Measurements from ENCODE around the gene PTPRK.

Gene PTPRK

DNA sequence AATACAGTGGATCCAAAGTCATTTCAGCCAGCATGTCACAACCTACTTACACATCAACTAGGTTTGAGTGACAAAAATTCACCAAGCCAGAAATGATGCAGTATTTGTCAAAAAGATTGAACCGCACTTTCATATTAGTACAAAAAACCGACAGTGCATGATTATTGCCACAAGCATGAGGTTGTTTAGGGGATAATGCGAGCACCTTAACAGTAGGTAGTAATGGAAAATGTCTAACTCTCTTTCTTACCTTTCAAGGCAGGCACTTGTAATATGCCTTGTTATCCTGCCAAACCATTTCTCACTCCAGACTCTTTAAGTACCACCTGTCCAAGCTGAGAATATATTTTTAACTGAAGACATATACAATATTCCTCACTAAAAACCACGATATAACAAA is 349.2 kb downstream of the PTPRK start:
- DNase-seq: no peak

DNA sequence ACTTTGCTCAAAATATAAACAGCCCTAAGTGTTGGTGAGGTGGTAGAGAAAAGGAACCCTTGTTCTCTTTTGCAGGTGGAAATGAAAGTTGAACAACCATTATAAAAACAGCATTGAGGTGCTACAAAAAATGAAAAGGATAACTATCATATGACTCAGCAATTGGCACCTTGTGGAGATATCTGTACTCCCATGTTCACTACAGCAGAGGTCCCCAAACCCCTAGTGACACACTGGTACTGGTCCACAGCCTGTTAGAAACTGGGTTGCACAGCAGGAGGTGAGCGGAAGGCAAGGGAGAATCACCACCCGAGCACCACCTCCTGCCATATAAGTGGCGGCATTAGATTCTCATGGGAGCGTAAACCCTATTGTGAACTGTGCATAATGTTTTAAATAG is 352.2 kb downstream of the PTPRK start:
- DNase-seq: no peak

GRCh38 chr6:128167552-128167951 is 352.8 kb downstream of the PTPRK start:
- DNase-seq: no peak

- no peak for DNase-seq
Measured at GRCh38 chr6:128164254-128164653, 356.1 kb downstream of the PTPRK start.

GRCh38 chr6:128162423-128162822 is 358.0 kb downstream of the PTPRK start:
- no peak for DNase-seq

DNA sequence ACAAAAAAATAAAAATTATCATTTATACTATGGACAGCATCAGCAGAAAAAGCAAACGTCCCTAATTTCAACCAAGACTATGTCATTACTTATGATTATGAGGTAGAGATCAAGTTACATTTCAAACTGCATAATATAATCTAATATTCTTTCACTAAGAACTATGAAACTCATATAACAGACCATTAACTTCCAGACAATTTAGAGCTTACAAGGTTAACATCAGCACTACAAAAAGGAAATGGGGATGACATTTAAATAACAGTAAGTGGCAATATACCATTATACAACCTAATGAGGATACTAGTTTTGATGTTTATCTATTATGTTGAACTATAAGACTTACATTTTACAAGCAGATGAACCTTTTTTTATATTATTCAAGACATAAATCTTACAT is 358.6 kb downstream of the PTPRK start:
- no peak for DNase-seq

GRCh38 chr6:128161263-128161662 is 359.1 kb downstream of the PTPRK start:
- DNase-seq: no peak

- DNase-seq: no peak
Measured at GRCh38 chr6:128158496-128158895, 361.9 kb downstream of the PTPRK start.

GRCh38 chr6:128156321-128157111 is 363.9 kb downstream of the PTPRK start:
- no peak for DNase-seq

DNA sequence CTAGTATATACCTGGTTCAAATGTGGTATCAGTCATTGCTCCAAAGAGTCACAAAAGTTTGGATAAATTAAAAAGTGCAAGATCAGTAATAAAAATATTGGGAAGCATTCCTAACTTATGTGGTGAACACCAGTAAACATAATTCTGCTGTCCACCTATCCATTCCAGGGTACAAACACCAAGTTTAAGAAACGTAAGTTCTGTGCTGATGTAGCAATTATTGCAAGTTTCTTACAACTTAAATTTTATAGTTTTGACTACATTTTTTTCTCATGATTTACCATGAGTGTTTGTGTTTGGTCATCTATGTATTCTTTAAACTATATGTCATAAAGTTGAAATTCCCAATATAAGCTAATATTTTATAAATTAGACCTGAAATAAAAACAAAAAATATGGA is 364.6 kb downstream of the PTPRK start:
- DNase-seq: no peak

DNA sequence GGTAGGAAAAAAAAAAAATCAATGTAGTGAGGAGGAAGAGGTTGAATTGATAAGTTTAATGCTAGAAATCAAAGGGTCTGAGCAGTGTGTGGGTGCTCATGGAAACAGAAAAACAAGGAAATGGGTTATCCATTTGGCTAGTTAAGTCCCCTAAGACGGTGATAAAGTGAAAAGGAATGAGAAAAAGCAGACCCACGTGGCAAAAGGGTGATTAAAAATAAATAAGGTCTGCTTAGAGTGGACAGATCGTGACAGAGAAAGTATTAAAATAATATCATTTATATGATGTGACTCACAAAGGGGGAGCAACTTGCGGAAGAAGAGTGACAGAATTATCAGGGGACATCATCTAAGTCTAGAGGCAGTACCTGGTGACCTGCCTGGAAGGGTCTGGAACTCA is 367.8 kb downstream of the PTPRK start:
- no peak for DNase-seq

- DNase-seq: no peak
Measured at GRCh38 chr6:128150376-128150775, 370.0 kb downstream of the PTPRK start.

DNA sequence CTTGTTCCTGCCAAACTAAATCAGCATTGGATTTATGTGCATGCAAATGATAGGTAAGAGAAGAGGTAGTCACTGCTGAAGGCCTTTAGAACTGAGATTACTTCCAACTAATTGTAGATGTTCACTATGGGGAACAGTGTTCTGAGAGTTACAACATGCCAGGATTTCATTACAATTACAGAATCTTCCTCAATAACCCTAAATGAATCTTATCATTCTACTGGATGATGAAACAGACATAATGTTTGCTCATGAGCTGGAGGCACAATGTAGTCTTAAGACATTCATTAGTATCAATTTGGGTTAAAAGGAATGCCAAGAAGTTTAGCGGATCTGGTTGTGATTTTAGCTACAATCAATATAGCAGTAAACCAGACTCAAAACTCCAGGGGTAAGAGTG is 370.6 kb downstream of the PTPRK start:
- no peak for DNase-seq

- no peak for DNase-seq
Measured at GRCh38 chr6:128144320-128144719, 376.1 kb downstream of the PTPRK start.

DNA sequence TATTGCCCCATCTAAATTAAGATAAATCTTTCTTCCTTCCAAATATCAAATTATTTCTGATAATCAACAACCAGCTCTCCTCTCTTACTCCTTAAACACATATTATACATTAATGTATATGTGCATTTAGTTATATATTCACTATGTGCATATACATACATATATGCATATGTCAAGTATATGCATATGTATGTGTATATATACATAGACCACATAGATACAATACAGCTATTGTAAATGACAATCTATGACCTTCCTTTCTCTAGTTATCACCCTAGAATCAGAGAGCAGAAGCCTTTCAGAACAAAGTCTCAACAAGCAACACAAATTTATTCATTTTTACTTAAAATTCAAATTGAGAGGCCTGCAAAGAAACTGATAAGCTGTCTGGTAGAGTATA is 378.5 kb downstream of the PTPRK start:
- DNase-seq: no peak

GRCh38 chr6:128139519-128139918 is 380.9 kb downstream of the PTPRK start:
- DNase-seq: no peak

DNA sequence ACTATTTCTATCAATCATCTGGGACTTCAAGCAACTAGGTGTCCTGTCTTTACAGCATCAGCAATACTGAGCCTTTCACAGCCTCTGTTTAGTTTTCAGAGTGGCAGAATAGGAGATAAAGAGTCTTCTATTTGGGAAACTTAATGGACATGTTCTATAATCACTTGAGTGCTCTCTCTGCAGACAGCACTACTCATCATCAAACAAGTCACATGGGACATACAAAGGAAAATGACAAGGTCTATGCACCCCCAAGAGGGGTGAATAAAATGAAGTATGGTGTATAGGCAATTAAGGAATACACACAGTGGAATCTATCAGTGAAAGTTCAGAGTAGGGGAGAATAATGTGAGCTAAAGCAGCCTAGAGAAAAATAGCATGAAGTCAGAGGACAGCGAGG is 381.7 kb downstream of the PTPRK start:
- no peak for DNase-seq

GRCh38 chr6:128135325-128135724 is 385.1 kb downstream of the PTPRK start:
- no peak for DNase-seq

DNA sequence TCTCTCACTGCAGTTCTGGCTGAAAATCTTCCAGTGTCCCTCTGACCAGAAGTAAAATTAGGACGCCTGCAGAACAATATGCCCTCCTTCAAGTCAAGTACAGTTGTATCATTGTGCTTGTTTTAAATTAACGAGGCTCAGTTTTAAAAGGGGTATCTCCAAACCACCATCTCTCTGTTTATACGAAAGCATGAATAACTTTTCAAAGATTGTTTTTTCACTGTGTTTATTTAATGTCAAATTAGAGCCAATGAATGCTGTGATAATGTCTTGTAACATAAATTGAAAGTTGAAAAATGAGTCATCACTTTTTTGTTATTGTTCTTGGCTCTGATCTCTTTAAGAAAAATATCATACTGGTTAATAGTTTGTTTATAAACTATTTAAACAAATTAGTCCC is 388.8 kb downstream of the PTPRK start:
- DNase-seq: no peak

GRCh38 chr6:128131036-128131435 is 389.4 kb downstream of the PTPRK start:
- DNase-seq: no peak

DNA sequence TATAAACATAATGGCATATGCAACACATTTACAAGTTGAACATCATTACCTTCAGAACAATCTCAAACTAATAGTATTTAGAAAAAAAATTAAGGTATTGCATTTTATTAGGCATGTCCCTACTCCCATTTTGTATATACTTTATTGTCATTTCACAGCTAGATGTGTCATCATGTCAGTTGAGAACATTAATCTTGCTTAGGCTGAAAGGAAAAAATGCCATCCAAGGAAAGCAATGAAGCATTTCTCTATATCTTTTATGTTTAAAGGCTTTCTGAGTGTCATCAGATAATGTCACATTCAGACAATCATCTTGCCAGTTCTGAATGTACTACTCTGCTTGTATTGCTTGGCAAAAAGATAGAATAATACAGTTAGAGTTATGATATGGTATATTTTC is 390.7 kb downstream of the PTPRK start:
- DNase-seq: no peak

- DNase-seq: no peak
Measured at GRCh38 chr6:128127650-128128049, 392.7 kb downstream of the PTPRK start.

DNA sequence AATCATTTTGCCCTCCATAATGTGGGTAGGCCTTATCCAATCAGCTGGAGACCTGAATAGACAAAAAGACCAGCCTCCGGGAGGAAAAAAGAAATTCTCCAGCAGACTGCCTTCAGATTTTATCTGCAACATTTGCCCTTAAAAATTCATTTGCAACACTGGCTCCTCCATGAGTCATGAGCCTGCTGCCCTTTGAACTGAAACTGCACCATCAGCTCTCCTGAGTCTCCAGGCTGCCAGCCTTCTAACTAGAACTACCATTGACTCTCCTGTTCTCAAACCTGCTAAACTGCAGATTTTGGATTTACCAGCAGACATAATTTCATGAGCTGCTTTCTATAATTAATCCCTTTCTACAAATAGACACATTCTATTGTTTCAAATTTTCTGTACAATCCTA is 395.7 kb downstream of the PTPRK start:
- DNase-seq: no peak

DNA sequence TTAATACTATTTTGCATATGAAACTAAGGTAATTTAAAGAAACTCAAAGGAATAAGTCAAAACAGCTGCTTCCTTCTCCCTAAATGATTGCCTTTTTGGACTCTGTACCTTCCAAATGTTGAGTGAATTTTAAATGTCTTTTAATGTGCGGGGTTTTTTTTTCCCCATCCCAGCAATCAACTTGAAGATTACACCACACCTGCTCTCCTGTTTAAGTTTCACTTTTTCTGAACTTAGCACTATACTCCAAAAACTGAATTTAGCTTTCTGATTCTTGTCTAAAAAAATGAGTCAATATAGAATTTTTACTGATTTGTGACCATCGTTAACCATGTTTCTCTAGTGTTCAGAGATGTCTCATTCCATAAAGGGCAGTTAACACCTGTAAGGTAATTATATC is 398.8 kb downstream of the PTPRK start:
- no peak for DNase-seq

GRCh38 chr6:128121190-128121589 is 399.2 kb downstream of the PTPRK start:
- no peak for DNase-seq
